Glutamatergic neuron (in vitro differentiated cells): ENCODE data around the gene RHOU. TPM values are rescaled to one million over a fixed set of nuclear protein-coding genes. Genes with fewer than 3 reads are reported as not detected.
A peak's percentile ranks its signal among the peaks of the same experiment; 100 is the strongest.

Source experiments
- DNase-seq: peaks from one replicate; pipeline ENCODE4 v3.0.0; 2022
- H3K27ac Mint-ChIP-seq: one replicate; pipeline ENCODE4 v1.8.0; 2020; ENCODE audit warnings: mild to moderate bottlenecking, mixed read lengths, inconsistent platforms; ENCODE audit not compliant: unreplicated experiment
- H3K27me3 Mint-ChIP-seq: one replicate; pipeline ENCODE4 v1.8.0; 2020; ENCODE audit warnings: mild to moderate bottlenecking, moderate library complexity, mixed read lengths, inconsistent platforms; ENCODE audit not compliant: unreplicated experiment
- H3K36me3 Mint-ChIP-seq: one replicate; pipeline ENCODE4 v1.8.0; 2020; ENCODE audit warnings: mild to moderate bottlenecking, mixed read lengths, inconsistent platforms; ENCODE audit not compliant: unreplicated experiment
- H3K4me1 Mint-ChIP-seq: one replicate; pipeline ENCODE4 v1.8.0; 2020; ENCODE audit warnings: mild to moderate bottlenecking, low read depth, mixed read lengths, inconsistent platforms; ENCODE audit not compliant: unreplicated experiment
- H3K4me3 Mint-ChIP-seq: one replicate; pipeline ENCODE4 v1.8.0; 2020; ENCODE audit warnings: mild to moderate bottlenecking, mixed read lengths, inconsistent platforms; ENCODE audit not compliant: unreplicated experiment
- H3K9me3 Mint-ChIP-seq: one replicate; pipeline ENCODE4 v1.8.0; 2020; ENCODE audit warnings: mild to moderate bottlenecking, moderate library complexity, mixed read lengths, inconsistent platforms; ENCODE audit not compliant: unreplicated experiment
- total RNA-seq: library from RNA; stranded (reverse); fragmentation: NEBNext Ultra II Directional; extraction: Animal tissue kit (Norgen Biotek cat#: 25700); gene quantifications from one replicate; pipeline ENCODE4 v1.2.1, GENCODE V29; 2021; ENCODE audit not compliant: unreplicated experiment
- TF ChIP-seq, protein P1 (sequence below): fragments of 200-600 bp; sonication (generic); IDR thresholded peaks from one replicate; pipeline ENCODE4 v1.5.0; 2021; ENCODE audit not compliant: partially characterized antibody, unreplicated experiment

The RHOU gene
- total RNA-seq, 1 donor from 2014 or later, result 79.7 TPM

DNA sequence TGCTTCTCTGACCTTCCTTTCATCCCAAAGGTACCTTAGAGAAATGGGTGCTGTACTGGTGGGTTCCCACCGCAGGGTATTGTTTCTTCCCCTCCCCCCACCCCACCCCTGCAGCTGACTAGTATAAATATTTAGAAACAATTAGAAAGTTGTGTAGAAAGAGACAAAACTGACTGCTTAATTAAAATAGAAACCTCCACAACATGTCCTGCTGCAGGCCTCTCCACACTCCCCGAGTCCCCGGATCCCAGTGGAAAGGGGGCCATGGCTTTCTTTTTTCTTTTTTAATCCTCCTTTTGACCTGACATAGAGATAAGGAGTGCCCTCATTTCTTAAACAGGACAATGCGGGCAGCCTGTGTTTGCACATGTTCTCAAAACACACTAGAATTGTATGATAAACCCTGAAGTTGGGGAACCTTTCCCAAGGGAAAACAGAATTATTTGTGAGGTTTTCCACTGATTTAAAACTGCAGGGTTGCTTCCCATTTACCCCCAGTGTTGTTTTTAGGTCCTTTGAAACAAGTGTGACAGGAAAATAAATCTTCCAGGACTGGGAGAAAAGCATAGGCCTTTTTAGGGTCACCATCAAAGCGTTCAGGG, 1.7 kb downstream of the RHOU start:
- Mint-ChIP-seq H3K9me3 (peaks cover 8% of the 10 kb centered on the region), H3K4me1 (peaks cover 30% of the 10 kb centered on the region), H3K36me3 (peaks cover 8% of the 10 kb centered on the region), H3K4me3 (peak overlapping the region; percentile 98), H3K27ac (peak overlapping the region; percentile 97), H3K27me3 (peaks cover 4% of the 10 kb centered on the region)
- DNase-seq, result no peak
- TF ChIP-seq, protein P1, sequence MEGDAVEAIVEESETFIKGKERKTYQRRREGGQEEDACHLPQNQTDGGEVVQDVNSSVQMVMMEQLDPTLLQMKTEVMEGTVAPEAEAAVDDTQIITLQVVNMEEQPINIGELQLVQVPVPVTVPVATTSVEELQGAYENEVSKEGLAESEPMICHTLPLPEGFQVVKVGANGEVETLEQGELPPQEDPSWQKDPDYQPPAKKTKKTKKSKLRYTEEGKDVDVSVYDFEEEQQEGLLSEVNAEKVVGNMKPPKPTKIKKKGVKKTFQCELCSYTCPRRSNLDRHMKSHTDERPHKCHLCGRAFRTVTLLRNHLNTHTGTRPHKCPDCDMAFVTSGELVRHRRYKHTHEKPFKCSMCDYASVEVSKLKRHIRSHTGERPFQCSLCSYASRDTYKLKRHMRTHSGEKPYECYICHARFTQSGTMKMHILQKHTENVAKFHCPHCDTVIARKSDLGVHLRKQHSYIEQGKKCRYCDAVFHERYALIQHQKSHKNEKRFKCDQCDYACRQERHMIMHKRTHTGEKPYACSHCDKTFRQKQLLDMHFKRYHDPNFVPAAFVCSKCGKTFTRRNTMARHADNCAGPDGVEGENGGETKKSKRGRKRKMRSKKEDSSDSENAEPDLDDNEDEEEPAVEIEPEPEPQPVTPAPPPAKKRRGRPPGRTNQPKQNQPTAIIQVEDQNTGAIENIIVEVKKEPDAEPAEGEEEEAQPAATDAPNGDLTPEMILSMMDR, result no peak

DNA sequence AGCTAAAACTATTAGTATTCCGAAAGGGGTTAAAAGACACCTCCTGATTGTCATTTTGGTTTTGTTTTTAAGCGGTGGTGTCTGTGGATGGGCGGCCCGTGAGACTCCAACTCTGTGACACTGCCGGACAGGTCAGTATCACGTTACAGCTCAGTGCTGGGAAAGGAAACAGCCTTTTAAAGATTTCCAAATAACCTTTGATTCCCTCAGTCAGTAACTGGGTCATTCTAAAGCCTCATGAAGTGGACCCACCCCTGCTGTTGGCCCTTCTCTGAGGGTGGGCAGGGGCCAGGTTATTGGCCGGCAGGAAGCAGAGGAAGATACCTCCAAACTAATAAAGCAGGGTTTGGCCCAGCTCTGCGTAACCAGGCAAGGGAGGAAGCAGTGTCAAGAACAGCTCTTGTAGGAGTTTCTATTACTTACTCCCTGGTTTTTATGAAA, 2.3 kb downstream of the RHOU start:
- peaks cover 37% of the 10 kb centered on the region for H3K4me1 Mint-ChIP-seq
- TF ChIP-seq, protein P1, result no peak
- peaks cover 15% of the 10 kb centered on the region for H3K36me3 Mint-ChIP-seq
- peak overlapping the region; percentile 41 for H3K27ac Mint-ChIP-seq
- H3K4me3 Mint-ChIP-seq, result peak overlapping the region; percentile 98
- peaks cover 8% of the 10 kb centered on the region for H3K9me3 Mint-ChIP-seq
- H3K27me3 Mint-ChIP-seq, result peaks cover 4% of the 10 kb centered on the region
- no peak for DNase-seq

DNA sequence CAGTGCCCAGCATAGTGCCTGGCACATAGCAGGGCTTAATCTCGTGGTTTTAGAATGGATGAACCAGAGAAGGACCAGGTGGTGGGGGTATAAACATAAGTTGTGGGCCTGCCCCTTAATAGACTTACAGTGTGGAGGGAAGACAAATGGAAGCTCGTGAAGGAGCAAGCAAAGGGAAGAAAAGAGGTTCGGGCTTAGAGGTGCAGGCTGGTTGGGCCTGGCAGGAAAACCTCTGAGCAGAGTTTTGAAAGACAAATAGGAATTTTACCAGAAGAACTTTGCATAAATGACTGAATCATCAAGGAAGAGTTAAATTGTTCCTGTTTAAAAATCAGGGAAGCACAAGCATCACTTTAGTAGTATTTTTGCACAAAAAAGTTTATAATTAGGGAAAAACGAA, 4.5 kb downstream of the RHOU start:
- TF ChIP-seq, protein P1, result no peak
- no peak for DNase-seq
- no peaks in the 10 kb centered on the region for H3K27me3 Mint-ChIP-seq
- H3K4me3 Mint-ChIP-seq, result peak overlapping the region; percentile 98
- peak overlapping the region; percentile 48 for H3K27ac Mint-ChIP-seq
- peaks cover 38% of the 10 kb centered on the region for H3K4me1 Mint-ChIP-seq
- H3K9me3 Mint-ChIP-seq, result peaks cover 4% of the 10 kb centered on the region
- peaks cover 16% of the 10 kb centered on the region for H3K36me3 Mint-ChIP-seq

DNA sequence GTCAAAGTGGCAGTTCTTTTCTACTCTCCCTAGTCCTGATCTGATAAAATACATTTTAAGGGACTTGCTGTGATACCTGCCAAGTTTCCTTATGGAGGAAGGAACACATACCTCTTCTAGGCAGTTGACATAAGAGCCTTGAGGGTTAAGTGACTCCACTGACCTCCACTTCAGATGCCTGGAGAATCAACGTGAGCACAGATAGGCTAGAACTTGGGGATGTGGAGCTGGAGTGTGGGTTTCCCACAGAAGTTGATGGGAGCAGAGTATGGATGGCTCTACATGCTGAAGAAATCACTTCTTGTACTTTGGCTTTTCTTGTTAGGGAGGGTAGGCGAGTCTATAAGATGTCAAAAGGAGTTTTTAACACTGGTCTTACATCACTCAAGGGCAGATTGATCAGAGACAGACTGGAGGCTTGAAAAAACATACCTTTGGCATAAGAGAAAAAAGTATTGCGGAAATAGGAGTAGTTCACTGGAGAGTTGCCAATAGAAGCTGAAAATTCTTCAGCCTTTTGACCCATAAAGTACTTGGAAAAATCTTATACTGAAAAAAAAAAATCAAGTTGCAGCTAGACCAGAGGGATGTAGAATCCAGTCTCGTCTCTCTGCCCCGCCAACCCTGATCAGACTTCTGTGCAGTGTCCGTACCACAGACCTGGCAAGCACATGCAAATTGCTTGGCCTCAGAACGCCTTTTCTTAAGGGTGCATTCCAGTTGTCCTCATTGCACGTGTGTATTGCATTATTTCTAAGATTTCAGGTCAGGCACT, 5.5 kb downstream of the RHOU start:
- H3K36me3 Mint-ChIP-seq, result peaks cover 16% of the 10 kb centered on the region

More for the DNA sequence above, 5.5 kb downstream of the RHOU start:
- Mint-ChIP-seq H3K4me1 (peaks cover 38% of the 10 kb centered on the region), H3K9me3 (peaks cover 4% of the 10 kb centered on the region), H3K4me3 (peak overlapping the region; percentile 51), H3K27ac (no peak overlapping the region), H3K27me3 (no peaks in the 10 kb centered on the region)
- TF ChIP-seq, protein P1, result no peak
- no peak for DNase-seq
